Stromal cell of bone marrow (primary cell): ENCODE results near the gene OR2S2.
A peak's percentile ranks its signal among the peaks of the same experiment; 100 is the strongest.
"Not testable (repeated sequence)": the region's sequence is repeated elsewhere in the genome, so short reads cannot be mapped to it uniquely, and the experiment has no call there.

Experiments used
- DNase-seq: peaks from one replicate; pipeline ENCODE4 v3.0.0-alpha.2; 2012; ENCODE audit warnings: low read depth

Gene OR2S2

DNA sequence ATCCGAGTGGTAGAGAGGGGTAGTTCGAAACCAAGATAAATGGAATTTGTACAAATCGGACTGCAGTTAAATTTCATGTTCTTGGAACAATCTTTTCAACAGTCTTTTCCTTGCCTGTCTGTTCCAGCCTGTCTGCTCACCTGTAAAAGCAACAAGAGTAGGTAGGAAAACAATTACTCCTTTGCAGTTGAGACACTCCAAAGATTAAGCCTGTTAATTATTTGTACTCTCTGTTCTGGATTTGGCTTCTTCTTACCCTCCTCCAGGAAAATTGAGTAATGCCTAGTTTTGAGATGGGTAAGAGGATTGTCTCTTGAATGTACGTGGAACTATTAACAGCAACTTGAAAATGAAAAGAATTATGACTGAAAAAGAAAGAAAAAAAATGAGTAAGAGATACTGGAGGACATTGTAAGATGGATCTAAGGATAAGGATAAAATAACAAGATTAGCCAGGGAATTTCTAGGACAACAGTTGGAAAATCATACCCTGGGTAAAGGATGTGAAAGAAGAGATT, 24.3 kb downstream of the OR2S2 start:
- DNase-seq, result no peak

DNA sequence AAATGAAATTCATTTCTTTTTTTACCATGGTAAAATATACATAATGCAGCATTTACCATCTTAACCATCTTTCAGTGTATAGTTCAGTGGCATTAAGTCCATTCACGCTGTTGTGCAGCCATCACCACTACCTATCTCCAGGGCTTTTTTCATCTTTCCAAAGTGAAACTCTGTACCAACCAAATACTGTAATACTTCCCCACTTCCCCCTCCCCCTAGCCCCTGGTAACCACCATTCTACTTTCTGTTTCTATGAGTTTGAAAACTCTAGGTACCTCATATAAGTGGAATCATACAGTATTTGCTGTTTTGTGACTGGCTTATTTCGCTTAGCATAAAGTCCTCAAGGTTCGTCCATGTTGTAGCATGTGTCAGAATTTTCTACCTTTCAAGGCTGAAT, 25.2 kb downstream of the OR2S2 start:
- no peak for DNase-seq

- no peak for DNase-seq
Observed at GRCh38 chr9:35930989-35931388, 27.0 kb downstream of the OR2S2 start.

DNA sequence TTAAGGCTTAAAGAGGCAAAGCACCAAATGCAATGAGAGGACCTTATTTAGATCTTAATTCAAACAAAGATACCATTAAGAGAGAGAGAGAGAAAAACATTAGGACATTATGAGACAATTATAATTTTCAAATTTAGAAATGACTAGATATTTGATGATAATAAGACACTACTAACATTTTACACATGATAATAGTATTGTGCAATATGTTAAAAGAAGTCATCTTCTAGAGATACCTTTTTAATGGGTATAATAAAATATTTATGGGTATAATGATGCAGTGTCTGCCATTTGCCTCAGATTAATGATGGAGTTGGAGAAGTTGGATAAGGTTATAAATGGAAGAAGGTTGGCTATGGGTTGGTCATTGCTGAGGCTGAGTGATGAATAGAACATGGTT, 27.4 kb downstream of the OR2S2 start:
- DNase-seq, result no peak

- DNase-seq, result no peak
Observed at GRCh38 chr9:35929453-35929718, 28.6 kb downstream of the OR2S2 start.

DNA sequence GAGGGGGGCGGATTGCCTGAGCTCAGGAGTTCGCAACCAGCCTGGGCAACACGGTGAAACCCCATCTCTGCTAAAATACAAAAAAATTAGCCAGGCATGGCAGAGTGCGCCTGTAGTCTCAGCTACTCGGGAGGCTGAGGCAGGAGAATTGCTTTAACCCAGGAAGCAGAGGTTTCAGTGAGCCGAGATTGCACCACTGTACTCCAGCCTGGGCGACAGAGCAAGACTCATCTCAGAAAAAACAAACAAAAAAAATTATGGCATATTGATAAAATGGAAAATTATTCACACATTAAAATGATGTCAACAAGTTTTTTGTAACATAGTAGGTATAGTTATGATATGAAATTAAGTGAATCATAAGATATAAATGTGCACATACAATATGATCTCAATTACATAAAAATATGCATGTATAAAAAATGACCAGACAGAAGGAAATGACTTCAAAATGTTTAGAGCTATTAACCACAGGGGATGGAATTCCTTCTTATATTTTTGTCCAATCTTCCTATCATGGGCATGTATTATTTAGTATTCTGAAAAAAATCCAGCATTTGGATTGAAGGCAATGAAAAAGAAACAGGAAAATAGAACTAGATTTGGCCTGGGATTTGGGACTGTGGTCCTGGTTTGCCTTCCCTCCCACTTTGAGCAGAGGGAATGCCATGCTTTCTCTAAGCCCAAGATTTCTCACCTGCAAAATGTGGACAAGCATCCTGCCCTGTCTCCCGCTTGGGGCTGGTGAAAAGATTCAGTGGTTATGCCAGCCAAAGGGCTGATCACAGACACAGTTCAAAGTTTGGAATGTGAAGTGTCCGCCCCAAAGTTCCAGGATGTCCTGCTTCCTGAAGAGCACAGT, 29.1 kb downstream of the OR2S2 start:
- no peak for DNase-seq

DNA sequence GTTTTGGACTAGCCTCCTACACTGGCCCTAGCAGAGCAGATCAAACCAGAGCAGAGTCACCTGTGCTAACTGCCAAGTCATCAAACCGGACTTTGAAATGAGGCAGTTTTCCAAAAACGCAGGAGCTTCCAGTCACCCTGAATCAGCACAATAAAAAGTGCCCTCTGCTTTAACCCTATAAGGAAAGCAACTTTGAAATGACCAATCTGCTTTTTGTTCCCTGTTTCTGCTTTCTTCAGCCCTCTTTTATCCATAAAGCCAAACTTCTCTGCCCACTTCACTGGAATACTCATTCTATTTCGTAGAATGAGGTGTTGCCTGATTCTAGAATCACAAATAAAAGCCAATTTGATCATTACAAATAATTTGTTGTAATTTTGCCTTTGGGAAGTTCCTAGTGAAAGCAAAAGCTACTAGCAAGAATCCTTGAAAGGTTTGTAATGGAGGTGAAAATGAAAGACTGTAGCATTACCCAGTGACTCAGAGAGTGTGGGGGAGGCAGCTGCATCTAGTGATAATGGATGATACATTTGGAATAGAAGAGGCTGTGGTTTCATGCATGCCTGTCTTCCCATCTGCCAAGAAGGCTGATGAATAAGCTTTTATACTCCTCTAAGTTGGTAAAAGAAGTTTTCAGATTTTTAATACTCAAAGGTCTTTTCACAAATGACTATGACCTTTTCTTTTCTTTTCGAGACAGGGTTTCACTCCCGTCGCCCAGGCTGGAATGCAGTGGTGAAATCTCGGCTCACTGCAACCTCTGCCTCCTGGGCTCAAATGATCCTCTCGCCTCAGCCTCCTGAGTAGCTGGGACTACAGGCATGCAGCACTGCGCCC, 33.8 kb downstream of the OR2S2 start:
- peak; percentile 93 for DNase-seq

DNA sequence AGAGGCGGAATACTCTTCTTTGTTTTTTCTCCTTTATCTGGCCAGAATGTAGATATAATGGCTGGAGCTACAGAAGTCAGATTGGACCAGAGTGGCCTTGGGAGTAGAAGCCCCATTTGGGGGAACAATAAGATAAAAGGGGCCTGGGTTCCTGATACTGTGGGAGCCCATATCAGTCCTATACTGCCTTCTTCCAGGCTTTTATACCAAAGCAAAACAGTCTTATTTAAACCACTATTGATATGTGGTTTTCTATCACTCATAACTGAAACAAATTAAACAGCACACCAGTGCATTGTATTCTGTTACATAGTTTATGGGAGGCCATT, 34.4 kb downstream of the OR2S2 start:
- no peak for DNase-seq

DNA sequence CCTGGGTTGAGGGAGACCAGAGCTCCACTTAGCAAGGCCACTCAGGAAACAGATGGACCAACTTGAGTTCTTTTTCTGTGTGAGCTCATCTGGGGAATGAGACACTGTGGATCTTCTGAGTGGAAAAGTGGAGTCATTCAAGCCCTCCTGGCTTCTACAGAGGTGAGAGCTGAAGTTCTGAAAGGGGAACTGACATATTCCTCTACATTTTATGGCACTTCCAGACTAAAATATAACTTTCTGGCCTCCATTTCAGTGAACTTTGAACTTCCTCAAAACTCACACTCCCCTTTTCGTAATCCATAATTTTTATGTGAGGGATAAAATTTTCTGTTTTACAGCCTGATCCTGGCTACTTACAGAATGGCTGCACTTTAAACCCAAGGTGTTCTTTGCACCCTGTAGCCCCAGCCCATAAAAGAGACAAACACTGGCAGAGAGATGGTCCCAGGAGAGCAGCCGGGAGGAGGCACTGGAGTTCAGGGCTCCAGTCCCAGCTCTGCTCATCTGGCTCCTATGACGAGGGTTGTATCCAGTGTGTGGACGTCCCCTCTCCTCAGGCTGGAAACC, 37.8 kb downstream of the OR2S2 start:
- DNase-seq, result no peak

GRCh38 chr9:35919212-35920008, 38.5 kb downstream of the OR2S2 start:
- no peak for DNase-seq

DNA sequence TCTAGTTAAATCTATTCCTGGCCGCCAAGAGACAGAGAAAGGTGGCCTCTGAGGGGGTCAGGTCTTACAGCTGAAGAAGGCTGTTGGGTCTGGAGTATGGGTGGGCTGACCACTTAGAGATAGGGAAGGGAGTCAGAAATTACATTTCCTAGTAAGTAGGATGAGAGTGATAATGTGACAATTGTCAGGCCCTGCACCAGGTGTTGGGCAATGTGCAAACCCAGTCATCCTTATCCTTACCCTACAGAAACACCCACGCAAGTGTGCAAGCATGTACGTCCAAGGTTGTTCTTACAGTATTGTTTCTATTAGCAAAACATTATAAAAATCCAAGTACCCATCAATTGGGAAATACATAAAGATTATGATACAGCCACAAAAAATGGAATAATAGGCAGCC, 39.2 kb downstream of the OR2S2 start:
- DNase-seq, result no peak

GRCh38 chr9:35917261-35917660, 40.7 kb downstream of the OR2S2 start:
- DNase-seq, result no peak

- DNase-seq, result no peak
Observed at GRCh38 chr9:35915681-35916294, 42.2 kb downstream of the OR2S2 start.

GRCh38 chr9:35914301-35914807, 43.6 kb downstream of the OR2S2 start:
- DNase-seq, result no peak

GRCh38 chr9:35913429-35913828, 44.5 kb downstream of the OR2S2 start:
- not testable (repeated sequence) for DNase-seq

DNA sequence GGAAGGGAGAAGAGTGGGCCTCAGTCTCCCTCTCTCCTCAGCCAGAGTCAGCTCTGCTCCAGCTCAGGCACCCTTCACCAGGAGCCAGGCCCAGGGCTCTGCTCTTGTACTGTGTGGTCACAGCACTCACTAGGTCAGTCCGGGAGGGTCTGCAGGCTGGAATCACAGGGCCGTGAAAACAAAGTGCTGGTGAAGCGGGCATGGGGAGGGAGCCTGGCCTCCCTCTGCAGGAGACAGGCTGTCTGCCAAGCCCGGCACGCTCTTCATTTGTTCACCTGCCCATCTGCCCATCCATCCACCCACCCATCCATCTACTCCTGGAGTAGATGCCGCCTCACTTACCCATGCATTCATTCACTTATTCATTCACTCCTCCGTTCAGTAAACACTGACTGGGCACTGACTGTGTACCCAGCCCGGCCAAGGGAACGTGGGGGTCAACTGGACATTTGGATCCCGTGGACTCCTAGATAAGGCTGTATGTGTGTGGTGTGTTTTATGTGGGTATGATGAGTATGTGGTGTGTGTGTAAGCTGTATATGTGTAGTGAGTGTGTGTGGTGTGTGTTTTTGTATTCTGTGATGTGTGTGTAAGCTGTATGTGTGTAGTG, 45.1 kb downstream of the OR2S2 start:
- no peak for DNase-seq

GRCh38 chr9:35911690-35912089, 46.3 kb downstream of the OR2S2 start:
- no peak for DNase-seq

DNA sequence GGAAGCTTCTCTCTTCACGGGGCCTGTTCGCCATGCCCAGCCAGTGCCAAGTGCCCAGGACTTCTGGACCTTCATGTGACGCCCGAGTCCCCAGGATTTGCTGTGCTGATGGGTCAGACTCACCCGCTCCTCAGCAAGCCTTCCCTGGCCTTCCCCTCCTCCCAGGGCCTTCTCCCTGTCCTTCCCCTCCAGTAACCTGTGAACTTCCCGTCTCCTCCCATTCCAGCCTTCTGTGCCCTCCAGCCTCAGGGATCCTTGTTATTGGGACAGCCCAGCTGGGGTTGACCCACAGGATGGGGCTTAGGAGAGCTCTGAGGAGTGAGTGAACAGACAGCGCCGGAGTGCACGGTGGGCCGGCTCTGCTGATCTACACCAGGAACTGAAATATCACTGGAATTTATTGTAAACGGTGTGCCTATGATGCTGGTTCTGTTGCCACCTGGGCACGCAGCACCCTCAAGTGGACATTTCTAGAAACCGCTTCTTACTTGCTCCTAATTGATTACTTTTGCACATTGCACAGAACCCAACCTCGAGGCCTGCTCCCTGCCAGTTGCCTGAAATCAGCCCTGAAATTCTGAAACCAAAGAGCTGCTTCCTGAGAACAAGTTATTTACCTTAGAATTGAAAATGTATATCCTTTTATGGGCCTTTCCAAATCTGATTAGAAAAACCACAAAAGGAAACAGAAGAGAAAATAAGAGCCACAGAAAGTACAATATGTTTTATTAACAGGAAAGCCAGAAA, 47.2 kb downstream of the OR2S2 start:
- peak; percentile 35 for DNase-seq

DNA sequence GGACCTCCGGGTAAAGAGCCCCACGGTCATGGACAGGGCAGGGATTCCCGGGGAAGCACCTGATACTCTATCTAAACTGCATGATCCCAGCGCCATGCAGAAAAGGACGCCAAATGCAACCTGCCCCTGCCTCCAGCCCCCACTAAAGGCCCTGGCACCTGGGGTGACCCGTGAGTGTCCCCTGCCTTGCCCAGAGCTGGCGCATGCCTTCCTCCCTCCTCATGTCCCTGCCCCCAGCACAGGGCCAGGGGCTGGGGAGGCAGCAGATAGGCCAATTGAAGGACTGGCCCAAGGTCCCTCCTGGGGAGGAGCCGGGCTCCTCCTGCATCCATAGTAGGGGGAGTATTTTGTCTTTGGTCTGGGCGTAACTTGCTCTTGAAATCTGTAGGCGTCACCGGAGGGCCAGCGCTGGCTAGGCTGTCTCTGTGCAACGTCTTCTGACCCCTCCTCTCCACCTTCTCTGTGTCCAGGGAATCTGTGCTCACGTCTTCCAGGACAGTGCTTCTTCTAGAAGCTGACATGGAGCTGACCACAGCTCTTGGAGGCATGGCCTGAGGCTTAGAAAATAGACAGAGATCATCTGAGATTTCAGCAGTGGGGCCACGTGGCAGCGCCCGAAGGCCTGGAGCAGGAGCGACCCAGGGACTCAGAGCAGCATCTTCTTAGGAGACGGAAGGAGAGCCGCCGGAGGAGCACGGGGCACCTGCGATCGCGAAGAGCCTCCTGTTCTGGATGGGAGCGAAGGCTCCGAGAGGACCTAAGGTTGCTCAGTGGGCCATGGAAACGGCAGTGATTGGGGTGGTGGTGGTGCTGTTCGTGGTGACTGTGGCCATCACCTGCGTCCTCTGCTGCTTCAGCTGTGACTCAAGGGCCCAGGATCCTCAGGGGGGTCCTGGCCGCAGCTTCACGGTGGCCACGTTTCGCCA, 48.0 kb downstream of the OR2S2 start:
- DNase-seq, result no peak
